HepG2 (cell line): Measurements from ENCODE around the gene MSRB2. TPM values are rescaled to one million over a fixed set of nuclear protein-coding genes. Genes with fewer than 3 reads are reported as not detected.

Experiments
- ELF3 ChIP-seq: IDR thresholded peaks from 2 replicates; pipeline ENCODE4 v1.6.1; 2016; ENCODE audit warnings: missing genetic modification reagents, missing compliant biosample characterization
- KDM2A ChIP-seq: sonication (generic); formaldehyde crosslinking; IDR thresholded peaks from 2 replicates; pipeline ENCODE4 v1.4.0; 2020; ENCODE audit warnings: low read depth, missing genetic modification reagents, borderline replicate concordance
- KLF11 ChIP-seq: IDR thresholded peaks from 2 replicates; pipeline ENCODE4 v1.6.1; 2016; ENCODE audit warnings: missing compliant biosample characterization
- SMAD3 ChIP-seq: sonication (generic); formaldehyde crosslinking; IDR thresholded peaks from 2 replicates; pipeline ENCODE4 v1.4.0; 2020; ENCODE audit warnings: missing genetic modification reagents
- SOX13 ChIP-seq, 3 experiments: fragments of 450-650 bp in 1 of 3; sonication (generic) in 1 of 3; formaldehyde crosslinking in 1 of 3; IDR thresholded peaks in 2 of 3; conservative IDR thresholded peaks in 1 of 3; 2 replicates each; pipeline versions ENCODE4 v1.5.0 to v1.6.1; 2016 to 2020; ENCODE audit warnings: antibody characterized with exemption in 1 of 3, mild to moderate bottlenecking in 1 of 3, missing compliant biosample characterization in 1 of 3, missing genetic modification reagents in 1 of 3, moderate library complexity in 1 of 3
- YEATS4 ChIP-seq: sonication (generic); formaldehyde crosslinking; IDR thresholded peaks from 2 replicates; pipeline ENCODE4 v1.4.0; 2020; ENCODE audit warnings: missing genetic modification reagents, borderline replicate concordance
- ZBED4 ChIP-seq: sonication (generic); formaldehyde crosslinking; IDR thresholded peaks from 2 replicates; pipeline ENCODE4 v1.4.0; 2020; ENCODE audit warnings: missing genetic modification reagents, borderline replicate concordance
- ZNF280B ChIP-seq: sonication (generic); formaldehyde crosslinking; IDR thresholded peaks from 2 replicates; pipeline ENCODE4 v1.5.0; 2020; ENCODE audit warnings: missing genetic modification reagents, mild to moderate bottlenecking, borderline replicate concordance
- ZNF776 ChIP-seq: sonication (generic); formaldehyde crosslinking; IDR thresholded peaks from 2 replicates; pipeline ENCODE4 v1.4.0; 2020; ENCODE audit warnings: mild to moderate bottlenecking, missing genetic modification reagents
- ZNF883 ChIP-seq: sonication (generic); formaldehyde crosslinking; IDR thresholded peaks from 2 replicates; pipeline ENCODE4 v1.5.1; 2020; ENCODE audit warnings: mild to moderate bottlenecking, missing genetic modification reagents; ENCODE audit errors: not compliant biosample characterization
- polyA plus RNA-seq, 8 experiments: library from polyadenylated mRNA; depleted of rRNA in 3 of 8; stranded (reverse) in 7 of 8; unstranded in 1 of 8; fragments of >200 nt; fragmentation: Illumina TruSeq in 4 of 8; extraction: Trizol in 4 of 8; gene quantifications; 2 replicates each; pipeline versions ENCODE4 v1.2.1 to v1.2.3, GENCODE V29; 2011 to 2016; ENCODE audit warnings: low read depth in 4 of 8, missing spikeins in 1 of 8, mixed read lengths in 1 of 8; ENCODE audit not compliant: insufficient read depth in 1 of 8
- total RNA-seq, 5 experiments: library from RNA; depleted of rRNA; stranded (reverse); fragments of >200 nt; fragmentation: Illumina TruSeq; extraction: Trizol; gene quantifications; 2 replicates each; pipeline ENCODE4 v1.2.3, GENCODE V29; 2016; ENCODE audit warnings: low read depth in 1 of 5

MSRB2 gene
- total and polyA plus RNA-seq, 2 of the 13 experiments (the other 11 are each of a cell fraction or from before 2014, with no cell fraction given) = 8.3 to 22.1 TPM

- TF ChIP-seq ZBED4 (no peak), SMAD3 (CRISPR knock-in tag) (no peak), ELF3 (CRISPR knock-in tag) (peak; percentile 59; the same call in 1 of the 2 replicates), KDM2A (CRISPR knock-in tag) (no peak), ZNF280B (no peak), YEATS4 (CRISPR knock-in tag) (no peak), SOX13 (IDR thresholded peaks at IDR 0.05) (no peak), SOX13 (CRISPR knock-in tag; conservative IDR thresholded peaks at IDR 0.05 in 1 of 2, IDR thresholded peaks at IDR 0.05 in 1 of 2) (0 out of 4 replicates have a peak, but pooled peaks of 1 of the 2 experiments have one; percentile 12), KLF11 (no peak), ZNF883 (CRISPR knock-in tag) (no peak), ZNF776 (CRISPR knock-in tag) (no peak)
Measured at GRCh38 chr10:23110722-23111516, 15.5 kb downstream of the MSRB2 start (continued).
